HG03280 (cell line): ENCODE data around the gene SNRPF.
"Not testable (repeated sequence)": the region's sequence is repeated elsewhere in the genome, so short reads cannot be mapped to it uniquely, and the experiment has no call there.

Experiments used
- ATAC-seq: cut with Tn5 transposase; IDR thresholded peaks from one replicate; pipeline ENCODE4 v1.9.1; 2021; ENCODE audit warnings: mild to moderate bottlenecking, moderate library complexity; ENCODE audit not compliant: unreplicated experiment

Gene SNRPF

DNA sequence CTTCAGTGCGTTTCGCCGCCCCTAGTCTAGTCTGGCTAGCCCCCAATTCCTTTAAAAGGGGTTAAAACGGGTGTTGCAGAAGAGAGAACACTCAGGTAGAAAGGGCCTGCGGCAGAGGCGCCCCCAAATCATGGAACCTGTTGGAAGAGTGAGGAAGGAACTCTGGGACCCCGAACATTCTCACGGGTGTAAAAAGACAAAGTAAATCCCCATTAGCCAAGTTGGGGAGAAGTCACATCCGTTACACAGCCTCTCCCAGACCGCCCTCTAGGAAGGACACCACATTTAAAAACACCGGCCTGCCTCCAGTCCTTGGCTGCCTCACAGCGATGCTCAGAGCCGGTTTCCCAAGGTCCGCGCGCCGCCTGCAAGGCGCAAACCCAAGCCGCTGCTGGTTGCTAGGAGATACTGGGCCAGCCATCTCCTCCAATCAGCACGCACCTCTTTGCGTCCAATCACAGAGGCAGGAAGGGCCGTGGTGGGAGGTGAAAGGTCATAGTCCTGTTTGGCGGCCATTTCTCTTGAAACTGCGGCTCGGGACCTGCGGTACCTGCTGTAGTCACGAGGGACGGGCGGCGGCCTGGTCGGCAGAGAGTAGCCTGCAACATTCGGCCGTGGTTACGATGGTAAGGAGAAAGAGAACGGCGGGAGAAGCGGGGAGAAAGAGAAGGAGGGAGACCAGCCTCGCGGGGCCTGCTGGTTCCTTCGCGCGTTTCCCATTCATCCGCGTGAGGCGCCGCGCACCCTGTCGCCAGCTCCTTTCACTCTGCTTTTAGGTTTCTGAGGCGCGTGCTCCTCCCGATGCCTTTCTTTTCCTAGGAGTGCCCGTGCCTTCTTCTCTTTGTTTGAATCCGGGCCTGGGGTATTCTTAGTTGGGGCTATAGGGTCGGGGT lies at the start of gene SNRPF:
SNRPF (plus strand) TSS at position 502 of the 893 bp plus-strand sequence; CDS start at position 624, 122 bp downstream.
- peak; percentile 99 for ATAC-seq

DNA sequence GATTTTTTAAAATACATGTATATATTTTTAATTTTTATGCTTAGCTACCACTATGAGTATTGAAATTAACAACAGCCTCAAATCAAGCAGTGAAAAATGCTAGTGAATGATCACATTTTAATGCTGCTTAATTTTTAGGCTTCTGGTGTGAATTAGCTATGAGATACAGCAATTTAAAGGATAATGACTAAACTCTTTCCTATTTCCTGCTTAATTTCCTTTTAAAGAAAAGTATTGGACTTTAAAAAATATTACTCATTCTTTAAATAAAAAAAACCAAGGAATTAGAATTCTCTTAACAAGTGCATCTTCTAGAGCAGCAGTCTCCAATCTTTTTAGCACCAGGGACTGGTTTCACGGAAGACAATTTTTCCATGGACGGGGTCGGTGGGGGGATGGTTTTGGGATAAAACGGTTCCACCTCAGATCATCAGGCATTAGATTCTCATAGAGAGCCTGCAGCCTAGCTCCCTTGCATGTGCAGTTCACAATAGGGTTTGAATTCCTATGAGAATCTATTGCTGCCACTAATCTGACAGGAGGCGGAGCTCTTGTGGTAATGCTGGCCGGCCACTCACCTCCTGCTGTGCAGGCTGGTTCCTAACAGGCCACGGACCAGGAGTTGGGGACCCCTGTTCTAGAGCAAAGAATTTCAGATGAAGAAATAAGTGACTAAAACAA lies 49.6 kb upstream of the SNRPF start:
- ATAC-seq: no peak

DNA sequence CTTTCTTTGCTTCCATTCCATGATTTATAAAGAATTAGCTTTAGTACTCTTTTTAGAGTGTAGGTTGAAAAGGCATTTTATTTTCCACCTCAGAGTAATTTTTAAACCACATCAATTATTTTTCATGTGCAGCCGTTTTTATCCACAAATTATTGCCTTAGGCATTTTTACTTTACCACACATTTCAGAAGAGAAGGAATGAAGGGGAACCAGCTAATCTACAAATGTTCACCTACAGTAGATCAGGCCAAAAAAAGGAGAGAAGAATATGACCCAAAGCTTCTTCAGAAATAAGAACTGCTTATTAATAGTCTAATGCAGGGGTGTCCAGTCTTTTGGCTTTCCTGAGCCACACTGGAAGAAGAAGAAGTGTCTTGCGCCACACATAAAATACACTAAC lies 48.3 kb upstream of the SNRPF start:
- ATAC-seq: no peak

GRCh38 chr12:95812155-95812554 lies 46.6 kb upstream of the SNRPF start:
- ATAC-seq: not testable (repeated sequence)

- ATAC-seq: no peak
These were observed 43.0 kb upstream of the SNRPF start for GRCh38 chr12:95815632-95816212.

- ATAC-seq: no peak
These were observed 38.6 kb upstream of the SNRPF start for GRCh38 chr12:95820096-95820703.

- ATAC-seq: no peak
These were observed 29.4 kb upstream of the SNRPF start for GRCh38 chr12:95829395-95829794.

GRCh38 chr12:95830335-95831089 lies 28.2 kb upstream of the SNRPF start:
- no peak for ATAC-seq

DNA sequence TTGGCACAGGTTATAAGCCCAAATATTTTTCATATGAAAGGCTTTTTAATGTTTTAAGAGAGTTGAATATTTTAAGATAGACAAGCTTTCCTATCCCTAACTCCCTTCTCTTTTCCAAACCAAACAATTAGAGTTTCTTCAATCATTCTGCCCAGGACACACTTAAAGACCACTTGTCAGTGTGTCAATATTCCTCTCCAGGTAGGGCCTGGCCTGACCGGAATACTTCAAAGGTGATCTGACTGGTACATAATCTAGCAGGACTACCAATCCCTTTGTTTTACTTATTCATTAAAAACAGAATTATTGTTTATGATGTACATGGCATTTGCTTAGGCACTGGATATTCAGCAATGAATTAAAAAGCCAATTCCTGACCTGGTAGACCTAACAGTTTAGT lies 24.2 kb upstream of the SNRPF start:
- no peak for ATAC-seq

GRCh38 chr12:95836185-95836609 lies 22.6 kb upstream of the SNRPF start:
- no peak for ATAC-seq

DNA sequence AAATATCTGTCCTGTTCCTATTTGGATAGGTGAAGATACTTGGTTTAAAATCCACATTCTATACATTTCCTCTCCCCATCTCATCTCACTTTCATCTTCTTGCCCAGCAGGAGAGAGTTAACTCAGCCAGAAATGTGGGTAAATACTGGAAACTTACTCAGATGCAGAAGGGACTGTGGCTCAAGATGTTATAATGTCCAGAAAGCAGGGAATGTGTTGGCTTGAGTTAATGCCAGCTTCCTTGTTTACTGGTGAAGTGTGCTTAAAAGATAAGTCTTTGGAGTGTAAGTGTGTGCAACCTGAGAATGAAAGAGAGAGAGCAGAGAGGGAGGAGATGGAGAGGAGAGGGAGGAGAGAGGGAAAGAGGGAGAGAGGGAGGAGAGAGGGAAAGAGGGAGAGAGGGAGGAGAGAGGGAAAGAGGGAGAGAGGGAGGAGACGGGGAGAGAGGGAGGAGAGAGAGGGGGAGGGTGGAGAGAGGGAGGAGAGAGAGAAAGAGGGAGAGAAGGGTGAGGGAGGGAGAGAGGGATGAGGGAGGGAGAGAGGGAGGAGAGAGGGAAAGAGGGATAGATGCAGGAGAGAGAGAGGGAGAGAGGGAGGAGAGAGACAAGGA lies 22.0 kb upstream of the SNRPF start:
- ATAC-seq: no peak

DNA sequence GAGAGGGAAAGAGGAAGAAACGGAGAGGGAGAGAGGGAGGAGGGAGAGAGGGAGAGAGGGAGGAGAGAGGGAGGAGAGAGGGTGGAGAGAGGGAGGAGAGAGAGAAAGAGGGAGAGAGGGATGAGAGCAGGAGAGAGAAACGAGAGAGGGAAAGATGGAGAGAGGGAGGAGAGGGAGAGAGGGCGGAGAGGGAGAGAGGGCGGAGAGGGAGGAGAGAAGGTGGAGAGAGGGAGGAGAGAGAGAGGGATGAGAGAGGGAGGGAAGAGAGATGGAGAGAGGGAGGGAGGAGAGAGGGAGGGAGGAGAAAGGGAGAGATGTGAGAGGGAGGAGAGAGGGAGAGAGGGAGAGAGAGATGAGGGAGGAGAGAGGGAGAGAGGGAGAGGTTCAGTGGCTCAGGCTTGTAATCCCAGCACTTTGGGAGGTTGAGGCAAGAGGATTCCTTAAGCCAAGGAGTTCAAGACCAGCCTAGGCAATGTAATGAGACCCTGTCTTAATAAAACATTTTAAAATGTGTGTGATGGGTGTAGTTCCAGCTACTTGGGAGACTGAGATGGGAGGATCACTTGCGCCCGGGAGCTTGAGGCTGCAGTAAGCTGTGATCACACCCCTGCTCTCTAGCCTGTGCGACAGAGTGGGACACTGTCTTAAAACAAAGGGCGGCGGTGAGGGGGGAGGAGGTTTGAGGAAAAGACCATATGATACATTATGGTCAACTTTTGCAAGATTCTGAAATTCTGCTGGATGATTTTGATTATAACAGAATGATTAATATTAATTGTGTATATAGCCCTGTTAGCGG lies 21.3 kb upstream of the SNRPF start:
- ATAC-seq: no peak

DNA sequence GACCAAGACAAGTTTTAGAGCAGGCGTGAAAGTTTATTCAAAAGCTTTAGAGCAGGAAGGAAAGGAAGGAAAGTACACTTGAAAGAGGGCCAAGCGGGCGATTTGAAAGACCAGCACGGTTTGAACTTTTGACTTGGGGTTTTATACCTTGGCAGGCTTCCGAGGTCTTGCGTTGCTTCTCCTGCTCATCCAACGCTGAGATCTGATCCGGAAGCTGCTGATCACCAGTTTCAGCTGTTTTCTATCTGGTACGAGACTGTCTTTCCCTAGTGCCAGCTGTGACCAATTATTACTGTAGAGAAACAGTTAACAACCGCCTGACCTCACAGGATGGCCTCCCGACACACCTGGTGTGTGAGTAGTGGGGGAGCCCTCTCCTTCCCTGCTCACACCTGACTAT lies 20.6 kb upstream of the SNRPF start:
- ATAC-seq: no peak

DNA sequence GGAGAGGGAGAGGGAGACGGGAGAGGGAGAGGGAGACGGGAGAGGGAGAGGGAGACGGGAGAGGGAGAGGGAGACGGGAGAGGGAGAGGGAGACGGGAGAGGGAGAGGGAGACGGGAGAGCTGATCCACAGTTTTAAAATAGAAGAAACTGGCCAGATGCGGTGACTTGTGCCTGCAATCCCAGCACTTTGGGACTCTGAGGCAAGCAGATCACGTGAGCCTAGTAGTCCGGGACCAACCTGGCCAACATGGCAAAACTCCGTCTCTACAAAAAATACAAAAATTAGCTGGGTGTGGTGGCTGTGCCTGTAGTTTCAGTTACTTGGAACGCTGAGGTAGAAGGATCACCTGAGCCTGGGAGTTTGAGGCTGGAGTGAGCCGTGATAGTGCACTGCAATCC lies 16.3 kb upstream of the SNRPF start:
- ATAC-seq: not testable (repeated sequence)

DNA sequence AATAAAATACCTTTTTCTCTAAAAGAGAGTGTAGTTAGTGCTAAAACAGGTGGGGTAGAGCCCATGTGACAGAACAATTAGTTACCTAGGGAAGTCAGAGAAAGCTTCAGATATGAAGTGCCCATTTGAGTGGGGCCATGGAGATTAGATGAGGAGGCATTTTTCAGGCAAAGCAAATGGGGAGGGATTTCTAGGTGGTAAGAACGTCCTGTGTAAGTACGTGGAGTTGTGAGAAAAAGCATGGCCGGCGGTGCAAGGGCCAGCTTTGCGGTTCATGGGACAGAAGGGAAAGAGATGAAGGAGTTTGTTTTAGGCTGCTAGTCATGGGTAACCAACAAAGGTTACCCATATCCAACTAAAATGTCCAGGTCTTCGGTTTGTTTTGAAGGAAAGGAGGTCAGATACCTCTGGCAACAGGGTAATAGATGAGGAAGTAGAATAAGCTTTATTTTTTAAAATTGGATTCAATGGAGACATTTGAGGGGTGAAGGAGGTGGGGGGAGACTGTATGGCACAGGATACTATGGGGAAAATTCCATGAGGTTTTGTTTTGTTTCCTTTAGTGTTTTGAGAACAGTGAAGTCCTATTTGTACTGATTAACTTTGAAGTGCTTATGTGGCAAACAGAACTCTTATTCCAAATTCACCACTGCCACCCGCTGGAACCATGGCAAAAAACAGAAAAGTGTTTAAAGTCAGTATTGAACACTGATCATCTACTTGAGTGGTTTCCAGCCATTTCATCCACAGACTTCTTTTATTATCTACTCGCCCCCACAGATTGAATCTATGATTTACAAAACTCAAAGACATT lies 10.0 kb upstream of the SNRPF start:
- no peak for ATAC-seq

GRCh38 chr12:95851606-95852005 lies 7.1 kb upstream of the SNRPF start:
- ATAC-seq: no peak

- ATAC-seq: no peak
These were observed 6.6 kb upstream of the SNRPF start for GRCh38 chr12:95852133-95852532.

- no peak for ATAC-seq
These were observed 1.6 kb upstream of the SNRPF start for GRCh38 chr12:95857156-95857555.

- ATAC-seq: no peak
These were observed 953 bp upstream of the SNRPF start for GRCh38 chr12:95857799-95858198.
